ENCODE data around the gene OR13J1. TPM values are rescaled to one million over a fixed set of nuclear protein-coding genes. Genes with fewer than 3 reads are reported as not detected.

Gene OR13J1
- total RNA-seq, 2 donors from 2014 or later, result not detected

DNA sequence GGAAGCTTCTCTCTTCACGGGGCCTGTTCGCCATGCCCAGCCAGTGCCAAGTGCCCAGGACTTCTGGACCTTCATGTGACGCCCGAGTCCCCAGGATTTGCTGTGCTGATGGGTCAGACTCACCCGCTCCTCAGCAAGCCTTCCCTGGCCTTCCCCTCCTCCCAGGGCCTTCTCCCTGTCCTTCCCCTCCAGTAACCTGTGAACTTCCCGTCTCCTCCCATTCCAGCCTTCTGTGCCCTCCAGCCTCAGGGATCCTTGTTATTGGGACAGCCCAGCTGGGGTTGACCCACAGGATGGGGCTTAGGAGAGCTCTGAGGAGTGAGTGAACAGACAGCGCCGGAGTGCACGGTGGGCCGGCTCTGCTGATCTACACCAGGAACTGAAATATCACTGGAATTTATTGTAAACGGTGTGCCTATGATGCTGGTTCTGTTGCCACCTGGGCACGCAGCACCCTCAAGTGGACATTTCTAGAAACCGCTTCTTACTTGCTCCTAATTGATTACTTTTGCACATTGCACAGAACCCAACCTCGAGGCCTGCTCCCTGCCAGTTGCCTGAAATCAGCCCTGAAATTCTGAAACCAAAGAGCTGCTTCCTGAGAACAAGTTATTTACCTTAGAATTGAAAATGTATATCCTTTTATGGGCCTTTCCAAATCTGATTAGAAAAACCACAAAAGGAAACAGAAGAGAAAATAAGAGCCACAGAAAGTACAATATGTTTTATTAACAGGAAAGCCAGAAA is 40.6 kb upstream of the OR13J1 start:
- TF ChIP-seq, protein P1, sequence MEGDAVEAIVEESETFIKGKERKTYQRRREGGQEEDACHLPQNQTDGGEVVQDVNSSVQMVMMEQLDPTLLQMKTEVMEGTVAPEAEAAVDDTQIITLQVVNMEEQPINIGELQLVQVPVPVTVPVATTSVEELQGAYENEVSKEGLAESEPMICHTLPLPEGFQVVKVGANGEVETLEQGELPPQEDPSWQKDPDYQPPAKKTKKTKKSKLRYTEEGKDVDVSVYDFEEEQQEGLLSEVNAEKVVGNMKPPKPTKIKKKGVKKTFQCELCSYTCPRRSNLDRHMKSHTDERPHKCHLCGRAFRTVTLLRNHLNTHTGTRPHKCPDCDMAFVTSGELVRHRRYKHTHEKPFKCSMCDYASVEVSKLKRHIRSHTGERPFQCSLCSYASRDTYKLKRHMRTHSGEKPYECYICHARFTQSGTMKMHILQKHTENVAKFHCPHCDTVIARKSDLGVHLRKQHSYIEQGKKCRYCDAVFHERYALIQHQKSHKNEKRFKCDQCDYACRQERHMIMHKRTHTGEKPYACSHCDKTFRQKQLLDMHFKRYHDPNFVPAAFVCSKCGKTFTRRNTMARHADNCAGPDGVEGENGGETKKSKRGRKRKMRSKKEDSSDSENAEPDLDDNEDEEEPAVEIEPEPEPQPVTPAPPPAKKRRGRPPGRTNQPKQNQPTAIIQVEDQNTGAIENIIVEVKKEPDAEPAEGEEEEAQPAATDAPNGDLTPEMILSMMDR (IDR thresholded peaks at IDR 0.05), result peak in 6 of 7 experiments; percentile 15 to 52 (median 38)
- no peak for TF ChIP-seq POLR2A (IDR thresholded peaks at IDR 0.05)
- Histone ChIP-seq H3K9me3 (no peaks in the 10 kb centered on the region), H3K36me3 (replicated peaks in 1 of 2; ENCODE audit: insufficient read depth in 1 of 2, low read depth in 2 of 2) (no peaks in the 10 kb centered on the region), H3K4me1 (peaks cover 48% of the 10 kb centered on the region), H3K4me3 (no peak overlapping the region), H3K27me3 (no peaks in the 10 kb centered on the region), H3K27ac (peak overlapping the region in 3 of 4 donors; percentile 21 to 85 (median 84))
- WGBS, 2 donors, result 56% methylated on average over 12 of the region's 14 CpGs
- intact Hi-C loops (cut with DNase I), result no loop called here
- no peak for ATAC-seq
- DNase-seq, result peak in 3 of 4 donors; percentile 45 to 51 (median 47)

DNA sequence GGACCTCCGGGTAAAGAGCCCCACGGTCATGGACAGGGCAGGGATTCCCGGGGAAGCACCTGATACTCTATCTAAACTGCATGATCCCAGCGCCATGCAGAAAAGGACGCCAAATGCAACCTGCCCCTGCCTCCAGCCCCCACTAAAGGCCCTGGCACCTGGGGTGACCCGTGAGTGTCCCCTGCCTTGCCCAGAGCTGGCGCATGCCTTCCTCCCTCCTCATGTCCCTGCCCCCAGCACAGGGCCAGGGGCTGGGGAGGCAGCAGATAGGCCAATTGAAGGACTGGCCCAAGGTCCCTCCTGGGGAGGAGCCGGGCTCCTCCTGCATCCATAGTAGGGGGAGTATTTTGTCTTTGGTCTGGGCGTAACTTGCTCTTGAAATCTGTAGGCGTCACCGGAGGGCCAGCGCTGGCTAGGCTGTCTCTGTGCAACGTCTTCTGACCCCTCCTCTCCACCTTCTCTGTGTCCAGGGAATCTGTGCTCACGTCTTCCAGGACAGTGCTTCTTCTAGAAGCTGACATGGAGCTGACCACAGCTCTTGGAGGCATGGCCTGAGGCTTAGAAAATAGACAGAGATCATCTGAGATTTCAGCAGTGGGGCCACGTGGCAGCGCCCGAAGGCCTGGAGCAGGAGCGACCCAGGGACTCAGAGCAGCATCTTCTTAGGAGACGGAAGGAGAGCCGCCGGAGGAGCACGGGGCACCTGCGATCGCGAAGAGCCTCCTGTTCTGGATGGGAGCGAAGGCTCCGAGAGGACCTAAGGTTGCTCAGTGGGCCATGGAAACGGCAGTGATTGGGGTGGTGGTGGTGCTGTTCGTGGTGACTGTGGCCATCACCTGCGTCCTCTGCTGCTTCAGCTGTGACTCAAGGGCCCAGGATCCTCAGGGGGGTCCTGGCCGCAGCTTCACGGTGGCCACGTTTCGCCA is 39.7 kb upstream of the OR13J1 start:
- Histone ChIP-seq H3K9me3 (no peaks in the 10 kb centered on the region), H3K36me3 (replicated peaks in 1 of 2; ENCODE audit: insufficient read depth in 1 of 2, low read depth in 2 of 2) (no peaks in the 10 kb centered on the region), H3K27ac (peak overlapping the region in 3 of 4 donors; percentile 83 to 85 (median 84)), H3K4me3 (no peak overlapping the region), H3K27me3 (no peaks in the 10 kb centered on the region), H3K4me1 (peaks cover 55% of the 10 kb centered on the region)
- no peak for TF ChIP-seq POLR2A (IDR thresholded peaks at IDR 0.05)
- TF ChIP-seq, protein P1 (IDR thresholded peaks at IDR 0.05), result no peak
- DNase-seq, result no peak
- WGBS, 2 donors, result 82 to 85% methylated on average over 22 to 26 of the region's 34 CpGs
- ATAC-seq, result no peak
- intact Hi-C loops (cut with DNase I), result loop anchor here (10.0 kb wide), 1 partner anchor 115 kb away; no protein-coding TSS in a partner anchor

DNA sequence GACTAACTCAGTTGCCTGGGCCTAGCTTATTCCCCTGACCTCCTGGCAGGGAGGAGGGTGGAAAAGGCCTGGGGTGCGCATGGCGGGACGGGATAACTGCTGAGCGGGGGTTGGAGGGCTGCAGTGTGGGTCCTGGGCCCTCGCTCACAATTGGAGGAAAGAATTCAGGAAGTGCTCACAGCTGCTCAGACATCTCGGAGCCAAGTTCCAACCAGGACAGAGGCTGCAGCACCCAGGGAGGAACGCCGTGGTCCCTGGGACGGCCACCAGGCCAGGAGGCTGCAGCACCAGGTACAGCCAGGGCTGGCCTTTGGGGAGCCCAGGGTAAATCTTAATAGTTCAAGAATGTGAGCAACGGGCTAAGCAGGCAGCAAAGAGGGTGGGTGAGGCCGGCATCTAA is 39.1 kb upstream of the OR13J1 start, which contains the start of gene SPAAR:
TSS of gene SPAAR (plus strand) at position 217 of the 400 bp plus-strand sequence. CDS start 974 bp downstream, outside the sequence.
- no peak for DNase-seq
- intact Hi-C loops (cut with DNase I), result loop anchor here (10.0 kb wide), 1 partner anchor 116 kb away; no protein-coding TSS in a partner anchor
- Histone ChIP-seq H3K27ac (peak within 1 kb of the TSS; percentile 45 to 85 (median 84)), H3K9me3 (no peaks in the 10 kb centered on the region), H3K27me3 (no peaks in the 10 kb centered on the region), H3K4me3 (no peak within 1 kb of the TSS), H3K4me1 (peaks cover 53% of the 10 kb centered on the region), H3K36me3 (replicated peaks in 1 of 2; ENCODE audit: insufficient read depth in 1 of 2, low read depth in 2 of 2) (no peaks in the 10 kb centered on the region)
- 79 to 82% methylated on average over 11 of the region's 11 CpGs for WGBS, 2 donors
- ATAC-seq, result no peak
- TF ChIP-seq POLR2A (IDR thresholded peaks at IDR 0.05), result no peak
- TF ChIP-seq, protein P1 (IDR thresholded peaks at IDR 0.05), result no peak

DNA sequence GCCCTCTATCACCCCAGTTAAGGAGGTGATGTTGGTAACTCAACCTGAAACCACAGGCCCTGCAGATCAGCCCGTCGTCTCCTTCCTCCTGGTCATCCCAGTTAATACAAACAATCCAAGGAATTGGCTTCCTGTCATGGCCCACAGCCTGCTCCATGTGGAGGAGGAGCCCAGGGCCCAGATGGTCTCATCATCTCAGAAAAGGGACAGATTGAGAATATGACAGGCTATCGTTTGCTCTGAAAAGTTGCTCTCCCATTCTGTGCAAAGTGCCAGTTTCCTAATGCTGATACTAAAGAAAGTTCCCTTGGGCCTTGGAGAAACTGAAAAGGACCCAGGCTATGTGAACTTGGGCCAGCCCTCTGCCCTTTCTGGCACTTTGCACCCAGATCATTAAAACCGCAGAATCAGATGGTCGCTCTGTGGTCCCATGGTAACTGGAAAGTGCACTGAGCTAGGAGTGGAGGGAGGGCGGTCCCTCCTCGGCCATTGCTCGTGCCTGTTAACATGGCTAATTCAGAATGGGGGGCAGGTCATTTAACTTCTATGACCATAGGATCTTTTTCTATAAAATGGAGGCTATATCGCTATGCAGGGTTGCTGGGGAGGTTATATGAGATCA is 38.4 kb upstream of the OR13J1 start:
- peaks cover 52% of the 10 kb centered on the region for H3K4me1 ChIP-seq
- 64 to 69% methylated on average over 4 to 9 of the region's 9 CpGs for WGBS, 2 donors
- no peaks in the 10 kb centered on the region for H3K36me3 ChIP-seq (replicated peaks in 1 of 2; ENCODE audit: insufficient read depth in 1 of 2, low read depth in 2 of 2)
- ATAC-seq, result no peak
- H3K27me3 ChIP-seq, result no peaks in the 10 kb centered on the region
- no peak overlapping the region for H3K4me3 ChIP-seq
- DNase-seq, result no peak
- TF ChIP-seq POLR2A (IDR thresholded peaks at IDR 0.05), result no peak
- TF ChIP-seq, protein P1 (IDR thresholded peaks at IDR 0.05), result no peak
- H3K27ac ChIP-seq, result peak overlapping the region; percentile 45 to 85 (median 84)
- intact Hi-C loops (cut with DNase I), result loop anchor here (10.0 kb wide), 1 partner anchor 116 kb away; no protein-coding TSS in a partner anchor
- H3K9me3 ChIP-seq, result no peaks in the 10 kb centered on the region

All from body of pancreas (tissue), 4 donors.